Neural cell (in vitro differentiated cells): ENCODE data around the gene DARS1.

Experiments used
- EZH2 ChIP-seq: fragments of 200-600, 300-800 bp; shearing (Covaris generic), sonication (generic); IDR thresholded peaks from 2 replicates; pipeline ENCODE4 v1.6.1; 2014; ENCODE audit warnings: antibody characterized with exemption, low read length, borderline replicate concordance, mild to moderate bottlenecking; ENCODE audit not compliant: insufficient read depth, poor library complexity, severe bottlenecking
- POLR2AphosphoS5 ChIP-seq: IDR thresholded peaks from 2 replicates; pipeline ENCODE4 v1.6.1; 2012
- RAD21 ChIP-seq: fragments of 450-650 bp; conservative IDR thresholded peaks from 2 replicates; pipeline ENCODE4 v1.6.1; 2014; ENCODE audit warnings: antibody characterized with exemption, mild to moderate bottlenecking, moderate library complexity
- TAF1 ChIP-seq: IDR thresholded peaks from 2 replicates; pipeline ENCODE4 v1.6.1; 2012; ENCODE audit warnings: low read depth
- TF ChIP-seq, protein P1 (sequence below): fragments of 450-650 bp; IDR thresholded peaks from 2 replicates; pipeline ENCODE4 v1.5.1; 2014; ENCODE audit warnings: antibody characterized with exemption, mild to moderate bottlenecking, moderate library complexity; ENCODE audit not compliant: poor library complexity, severe bottlenecking

DNA sequence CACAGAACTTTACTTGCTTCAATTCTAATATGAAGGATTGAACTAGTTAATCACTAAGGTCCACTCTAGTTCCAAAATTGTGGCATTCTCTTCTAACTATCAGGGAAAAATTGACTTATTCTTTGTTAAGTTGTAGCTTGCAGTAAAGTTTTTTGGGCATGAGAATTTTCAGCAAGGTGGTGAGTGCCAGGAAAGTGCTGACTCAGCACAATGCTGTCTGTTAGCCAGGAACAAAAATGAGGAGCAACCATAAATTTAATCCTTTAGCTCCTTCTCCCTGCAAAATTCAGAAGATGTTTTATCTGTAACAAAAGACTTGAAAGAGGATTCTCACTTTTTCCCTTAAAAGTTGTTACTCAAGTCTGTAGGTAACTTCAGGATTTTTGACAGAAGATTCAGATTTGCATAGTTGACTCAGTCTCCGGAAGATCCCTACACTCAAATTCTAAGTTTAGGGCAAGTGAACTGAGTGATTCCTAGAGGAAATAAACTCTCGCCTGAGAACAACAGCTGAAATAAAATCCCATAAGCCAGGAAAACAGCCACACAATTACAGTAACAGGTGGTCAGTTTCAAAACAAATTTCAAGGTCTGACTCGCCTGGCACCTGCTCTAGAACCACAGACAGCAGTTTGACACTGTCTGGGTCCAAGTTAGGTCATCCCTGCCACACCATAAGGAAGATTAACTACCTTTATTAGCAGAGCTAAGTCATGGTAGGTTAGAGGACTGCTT, 20.2 kb upstream of the DARS1 start:
- TF ChIP-seq, protein P1, sequence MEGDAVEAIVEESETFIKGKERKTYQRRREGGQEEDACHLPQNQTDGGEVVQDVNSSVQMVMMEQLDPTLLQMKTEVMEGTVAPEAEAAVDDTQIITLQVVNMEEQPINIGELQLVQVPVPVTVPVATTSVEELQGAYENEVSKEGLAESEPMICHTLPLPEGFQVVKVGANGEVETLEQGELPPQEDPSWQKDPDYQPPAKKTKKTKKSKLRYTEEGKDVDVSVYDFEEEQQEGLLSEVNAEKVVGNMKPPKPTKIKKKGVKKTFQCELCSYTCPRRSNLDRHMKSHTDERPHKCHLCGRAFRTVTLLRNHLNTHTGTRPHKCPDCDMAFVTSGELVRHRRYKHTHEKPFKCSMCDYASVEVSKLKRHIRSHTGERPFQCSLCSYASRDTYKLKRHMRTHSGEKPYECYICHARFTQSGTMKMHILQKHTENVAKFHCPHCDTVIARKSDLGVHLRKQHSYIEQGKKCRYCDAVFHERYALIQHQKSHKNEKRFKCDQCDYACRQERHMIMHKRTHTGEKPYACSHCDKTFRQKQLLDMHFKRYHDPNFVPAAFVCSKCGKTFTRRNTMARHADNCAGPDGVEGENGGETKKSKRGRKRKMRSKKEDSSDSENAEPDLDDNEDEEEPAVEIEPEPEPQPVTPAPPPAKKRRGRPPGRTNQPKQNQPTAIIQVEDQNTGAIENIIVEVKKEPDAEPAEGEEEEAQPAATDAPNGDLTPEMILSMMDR: no peak
- TF ChIP-seq POLR2AphosphoS5 (no peak), EZH2 (no peak), TAF1 (no peak), RAD21 (no peak)
